Fibroblast of peridontal ligament (primary cell): ENCODE measurements around the gene TMEM258.

Experiments
- DNase-seq: peaks from one replicate; pipeline ENCODE4 v3.0.0-alpha.2; 2010; ENCODE audit errors: extremely low read depth

TMEM258 gene

GRCh38 chr11:61792310-61793082, at the start of gene TMEM258, which contains the start of gene FEN1:
TMEM258 (minus strand) TSS chr11:61792599; CDS start chr11:61792558, 41 bp downstream.
FEN1 (plus strand) TSS chr11:61792911; CDS start chr11:61795362, 2,451 bp downstream.
- DNase-seq, result peak; percentile 93

GRCh38 chr11:61841636-61842527, 49.5 kb upstream of the TMEM258 start:
- no peak for DNase-seq

- DNase-seq, result no peak
These were observed 48.0 kb upstream of the TMEM258 start for GRCh38 chr11:61840371-61840770.

GRCh38 chr11:61839742-61840141, 47.3 kb upstream of the TMEM258 start:
- DNase-seq, result no peak

- no peak for DNase-seq
These were observed 46.5 kb upstream of the TMEM258 start for GRCh38 chr11:61838921-61839320.

- DNase-seq, result no peak
These were observed 46.1 kb upstream of the TMEM258 start for GRCh38 chr11:61838501-61838900.

- no peak for DNase-seq
These were observed 45.1 kb upstream of the TMEM258 start for GRCh38 chr11:61837411-61838005.

GRCh38 chr11:61836193-61836592, 43.8 kb upstream of the TMEM258 start:
- DNase-seq, result no peak

GRCh38 chr11:61834278-61835048, 42.1 kb upstream of the TMEM258 start:
- peak; percentile 53 for DNase-seq

- DNase-seq, result no peak
These were observed 41.5 kb upstream of the TMEM258 start for GRCh38 chr11:61833926-61834277.

GRCh38 chr11:61833471-61833870, 41.1 kb upstream of the TMEM258 start:
- DNase-seq, result no peak

GRCh38 chr11:61832754-61833153, 40.4 kb upstream of the TMEM258 start:
- no peak for DNase-seq

- no peak for DNase-seq
These were observed 39.8 kb upstream of the TMEM258 start for GRCh38 chr11:61832207-61832606.

- peak; percentile 48 for DNase-seq
These were observed 38.1 kb upstream of the TMEM258 start for GRCh38 chr11:61830237-61831105.

GRCh38 chr11:61829806-61830205, 37.4 kb upstream of the TMEM258 start:
- no peak for DNase-seq

- peak; percentile 17 for DNase-seq
These were observed 36.4 kb upstream of the TMEM258 start for GRCh38 chr11:61828629-61829407.

GRCh38 chr11:61828379-61828628, 35.9 kb upstream of the TMEM258 start:
- DNase-seq, result no peak

GRCh38 chr11:61827571-61828378, 35.4 kb upstream of the TMEM258 start, which contains the start of gene FADS2:
FADS2 (plus strand) TSS chr11:61828300; CDS start chr11:61828391, 91 bp downstream.
- DNase-seq, result peak; percentile 91

- DNase-seq, result no peak
These were observed 34.7 kb upstream of the TMEM258 start for GRCh38 chr11:61826930-61827570.
